GM19238 (cell line): ENCODE data around the gene MRPL11.
A peak's percentile ranks its signal among the peaks of the same experiment; 100 is the strongest.
"Not testable (repeated sequence)": the region's sequence is repeated elsewhere in the genome, so short reads cannot be mapped to it uniquely, and the experiment has no call there.

ENCODE experiments used
- DNase-seq: peaks from one replicate; pipeline ENCODE4 v3.0.0; 2011; ENCODE audit warnings: low spot score; ENCODE audit not compliant: insufficient read length

MRPL11 gene

DNA sequence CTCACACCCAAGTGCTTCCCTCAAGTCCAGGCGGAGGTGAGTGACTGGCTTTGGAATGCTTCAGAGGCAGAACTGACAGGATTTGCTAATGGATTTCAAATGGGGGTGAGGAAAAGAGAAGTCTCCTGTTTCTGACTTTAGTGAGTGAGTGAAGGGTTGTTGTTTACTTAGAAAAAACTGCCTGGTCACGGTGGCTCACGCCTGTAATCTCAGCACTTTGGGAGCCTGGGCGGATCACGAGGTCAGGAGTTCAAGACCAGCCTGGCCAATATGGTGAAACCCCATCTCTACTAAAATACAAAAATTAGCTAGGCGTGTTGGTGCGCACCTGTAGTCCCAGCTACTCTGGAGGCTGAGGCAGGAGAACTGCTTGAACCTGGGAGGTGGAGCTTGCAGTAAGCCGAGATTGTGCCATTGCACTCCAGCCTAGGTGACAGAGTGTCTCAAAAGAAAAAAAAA lies 6.7 kb downstream of the MRPL11 start:
- DNase-seq = not testable (repeated sequence)

GRCh38 chr11:66431287-66431686 lies 7.4 kb downstream of the MRPL11 start:
- not testable (repeated sequence) for DNase-seq

GRCh38 chr11:66429983-66430602 lies 8.6 kb downstream of the MRPL11 start:
- DNase-seq = peak; percentile 66

- DNase-seq = no peak
Observed at GRCh38 chr11:66428933-66429332, 9.7 kb downstream of the MRPL11 start.

GRCh38 chr11:66426314-66426713 lies 12.3 kb downstream of the MRPL11 start:
- no peak for DNase-seq

- DNase-seq = peak; percentile 84
Observed at GRCh38 chr11:66421492-66422205, 17.0 kb downstream of the MRPL11 start.

DNA sequence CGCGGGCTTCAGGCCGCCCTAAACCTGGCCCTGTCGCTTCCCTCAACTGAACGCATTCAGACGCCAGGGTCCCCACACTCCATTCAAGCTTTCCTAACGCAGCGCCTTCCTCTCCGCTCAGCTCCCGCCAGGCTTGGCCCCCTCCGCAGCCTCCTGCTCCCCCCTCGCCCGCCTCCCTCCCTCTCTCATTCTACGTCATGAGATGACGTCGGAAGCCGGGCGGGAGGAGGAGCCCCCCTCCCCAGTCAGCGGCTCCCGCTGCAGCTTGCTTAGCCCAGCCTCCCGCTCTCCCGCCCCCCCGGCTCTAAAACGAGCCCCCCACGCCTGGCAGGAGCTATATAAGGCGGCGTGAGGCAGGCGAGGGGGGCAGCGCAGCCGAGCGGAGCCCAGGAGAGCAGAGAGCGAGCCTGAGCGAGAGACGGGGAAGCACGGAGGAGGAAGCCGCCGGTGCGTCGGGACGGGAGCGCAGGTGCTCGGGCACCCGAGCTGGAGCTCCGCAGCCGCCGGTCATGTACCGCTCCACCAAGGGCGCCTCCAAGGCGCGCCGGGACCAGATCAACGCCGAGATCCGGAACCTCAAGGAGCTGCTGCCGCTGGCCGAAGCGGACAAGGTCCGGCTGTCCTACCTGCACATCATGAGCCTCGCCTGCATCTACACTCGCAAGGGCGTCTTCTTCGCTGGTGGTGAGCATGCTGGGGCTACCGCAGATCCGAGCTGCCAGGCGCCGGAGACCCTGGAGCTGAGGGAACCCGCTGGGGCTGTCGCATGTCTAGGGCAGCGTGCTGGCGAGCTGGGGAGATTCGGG lies 17.8 kb downstream of the MRPL11 start, which contains the start of gene NPAS4:
Gene NPAS4 (plus strand): TSS at position 365 of the 806 bp plus-strand sequence. CDS start 145 bp downstream, at position 510.
- DNase-seq = no peak

GRCh38 chr11:66419825-66420224 lies 18.8 kb downstream of the MRPL11 start:
- DNase-seq = no peak

GRCh38 chr11:66418986-66419308 lies 19.7 kb downstream of the MRPL11 start:
- DNase-seq = no peak

DNA sequence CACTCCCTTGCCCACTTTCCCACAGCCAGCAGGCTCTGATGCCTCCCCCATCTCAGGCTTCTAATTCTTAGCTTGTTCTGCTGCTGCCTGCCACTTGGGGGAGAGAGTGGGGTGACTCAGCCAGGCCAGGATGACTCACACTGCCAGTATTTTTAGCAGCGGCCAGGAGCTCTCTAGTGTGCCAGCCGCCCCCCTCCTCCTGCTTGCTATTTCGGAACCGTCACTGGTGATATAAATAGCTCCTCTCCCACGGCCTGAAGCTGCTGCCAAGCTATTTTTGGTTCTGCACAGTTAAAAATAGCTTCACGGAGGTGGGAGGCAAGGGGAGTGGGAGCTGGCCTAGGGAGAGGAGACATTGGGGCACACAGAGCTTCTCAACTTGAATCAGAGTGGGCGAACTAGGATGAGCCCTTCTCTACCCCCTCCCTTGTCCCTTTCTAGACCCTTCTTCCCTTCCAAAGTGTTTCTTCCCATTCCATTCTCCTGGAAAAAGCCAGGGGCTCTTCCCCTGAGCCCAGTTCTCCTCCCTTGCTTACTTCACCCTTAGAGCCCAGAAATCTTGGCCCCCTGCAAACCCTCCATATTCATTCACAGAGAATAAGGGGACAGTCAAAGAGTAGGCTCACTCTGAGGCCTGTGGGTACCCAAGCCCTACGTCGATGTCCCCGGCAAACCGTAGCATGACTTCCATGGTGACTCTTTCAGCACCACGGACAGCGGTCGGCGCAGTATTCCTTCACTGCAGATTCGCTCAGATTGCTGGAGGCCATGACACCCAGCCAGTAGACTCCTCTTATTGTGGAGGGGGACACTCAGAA lies 20.3 kb downstream of the MRPL11 start:
- peak; percentile 43 for DNase-seq

DNA sequence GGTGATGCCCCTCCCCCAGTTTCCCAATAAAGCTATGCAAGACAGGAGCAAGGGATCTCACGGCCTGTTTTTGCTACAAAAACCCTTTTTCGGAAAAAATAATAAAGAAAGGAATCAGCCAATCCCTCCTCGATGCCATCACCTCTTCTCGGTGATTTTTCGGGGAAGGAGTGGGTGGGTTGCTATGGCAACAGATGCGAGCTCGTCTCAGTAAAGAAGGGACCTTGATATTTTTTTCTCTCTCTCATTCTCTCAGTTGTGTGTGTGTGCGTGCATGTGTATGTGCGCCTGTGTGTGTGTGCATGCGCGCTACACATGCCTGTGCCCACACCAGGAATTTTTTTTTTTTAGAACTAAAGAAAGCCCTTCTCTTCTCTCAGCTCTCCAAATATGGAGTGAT lies 21.6 kb downstream of the MRPL11 start:
- no peak for DNase-seq

DNA sequence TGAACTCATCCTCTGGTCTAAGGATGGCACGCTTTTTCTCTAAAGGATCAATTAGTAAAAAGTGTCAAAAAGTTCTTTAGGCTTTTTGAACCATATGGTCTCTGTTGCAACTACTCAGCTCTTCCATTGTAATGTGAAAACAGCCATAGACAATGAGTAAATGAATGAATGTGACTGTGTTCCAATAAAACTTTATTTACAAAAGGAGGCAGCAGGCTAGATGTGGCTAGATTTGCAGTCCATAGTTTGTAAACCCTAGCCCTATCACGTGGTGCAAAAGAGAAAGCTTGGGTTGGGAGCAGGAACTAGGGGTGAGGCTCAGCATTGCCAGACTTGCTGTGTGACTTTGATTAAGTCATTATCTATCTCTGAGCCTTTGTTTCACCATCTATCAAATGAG lies 23.2 kb downstream of the MRPL11 start:
- DNase-seq = no peak

DNA sequence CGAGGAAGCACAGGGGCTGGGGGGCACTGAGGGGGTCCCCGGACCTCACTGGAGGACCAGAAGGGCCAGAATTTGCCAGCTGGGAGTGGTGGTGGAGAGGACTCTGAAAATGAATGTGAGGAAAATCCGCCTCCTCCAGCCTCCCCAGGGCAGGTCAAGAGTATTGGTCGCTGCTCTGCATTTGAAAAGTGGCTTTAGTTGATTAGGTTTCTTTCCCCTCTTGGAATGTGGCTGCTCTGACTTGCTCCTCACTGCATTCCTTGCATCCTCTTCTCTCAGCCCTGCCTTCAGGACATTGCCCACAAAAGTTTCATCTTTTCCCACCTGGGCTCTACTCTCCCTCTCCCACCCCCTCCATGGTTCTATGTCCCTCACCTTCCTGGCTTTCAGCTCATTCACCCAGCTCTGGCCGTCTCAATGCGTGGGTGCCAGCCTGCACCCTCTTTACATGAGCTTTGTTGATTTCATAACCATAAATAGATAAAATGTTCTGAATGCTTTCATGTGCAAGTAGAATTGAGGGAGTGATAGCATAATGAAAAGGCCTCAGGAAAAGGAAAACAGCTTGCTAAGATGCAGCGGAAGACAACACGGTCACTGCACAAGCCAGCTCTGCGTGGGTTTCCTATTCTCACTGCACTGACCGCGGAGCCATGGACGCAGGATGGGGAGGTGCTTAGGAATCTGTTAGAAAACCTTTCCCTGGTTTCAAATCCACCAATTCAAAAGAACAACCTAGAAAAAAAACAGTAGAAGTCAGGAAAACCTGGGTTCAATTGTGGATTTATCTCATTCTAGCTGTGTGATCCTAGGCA lies 24.3 kb downstream of the MRPL11 start:
- no peak for DNase-seq

- no peak for DNase-seq
Observed at GRCh38 chr11:66413167-66413566, 25.5 kb downstream of the MRPL11 start.

DNA sequence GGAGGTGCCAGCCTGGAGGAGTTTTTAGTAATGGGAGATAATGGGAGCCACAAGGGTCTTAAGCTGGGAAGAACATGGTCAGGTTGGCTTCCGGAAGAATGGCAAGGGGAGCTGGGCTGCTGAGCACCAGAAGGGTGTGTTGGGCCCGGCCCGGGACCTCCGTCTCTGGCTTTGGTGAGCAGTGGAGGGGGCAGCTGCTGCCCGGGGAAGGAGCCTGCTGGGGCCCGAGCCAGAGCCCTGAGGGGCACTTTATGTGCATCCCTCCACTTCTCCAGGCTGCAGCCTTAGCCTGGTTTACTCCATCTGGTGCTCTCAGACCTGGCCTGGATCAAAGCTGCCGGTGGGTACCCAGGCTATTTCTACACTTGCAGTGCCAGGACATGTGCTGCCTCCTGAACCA lies 26.5 kb downstream of the MRPL11 start:
- DNase-seq = no peak

DNA sequence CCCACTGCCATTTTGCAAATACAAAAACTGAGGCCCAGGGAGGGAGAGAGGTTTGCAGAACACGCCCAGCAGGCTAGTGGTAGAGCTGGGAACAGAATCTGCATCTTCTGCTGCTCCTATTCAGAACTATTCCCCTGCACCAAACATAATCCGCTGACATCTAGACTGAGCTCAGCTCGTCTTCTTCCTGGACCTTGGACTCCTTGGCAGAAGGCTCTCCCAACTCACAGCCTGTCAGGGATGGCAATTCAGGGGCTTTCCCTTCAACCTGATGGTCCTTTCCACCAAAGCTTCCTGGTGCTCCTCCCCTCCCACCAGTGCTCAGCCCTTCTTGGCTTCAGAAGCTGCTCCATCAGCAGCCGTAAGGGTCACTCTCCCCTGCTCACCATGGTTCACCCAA lies 27.3 kb downstream of the MRPL11 start:
- DNase-seq = no peak

- no peak for DNase-seq
Observed at GRCh38 chr11:66410191-66410590, 28.5 kb downstream of the MRPL11 start.

DNA sequence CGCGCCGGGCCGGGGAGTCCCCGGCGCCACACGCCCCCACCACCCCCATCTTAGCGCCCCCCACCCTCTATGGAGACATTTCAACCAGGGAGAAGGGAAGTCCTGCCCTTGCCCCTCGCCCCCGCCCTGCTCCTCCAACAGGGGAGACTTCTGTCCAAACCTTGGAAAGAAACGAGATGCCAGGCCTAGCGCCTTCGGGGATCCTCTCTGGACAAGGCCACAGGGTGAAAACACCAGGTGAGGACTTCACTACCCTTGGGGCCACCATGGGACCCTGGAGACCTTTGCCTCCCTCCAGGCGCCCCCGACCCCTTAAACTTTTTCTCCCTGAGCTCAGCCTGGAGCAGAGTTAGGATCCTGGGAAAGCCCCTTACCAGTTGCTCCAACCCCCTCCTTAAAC lies 29.4 kb downstream of the MRPL11 start:
- no peak for DNase-seq

DNA sequence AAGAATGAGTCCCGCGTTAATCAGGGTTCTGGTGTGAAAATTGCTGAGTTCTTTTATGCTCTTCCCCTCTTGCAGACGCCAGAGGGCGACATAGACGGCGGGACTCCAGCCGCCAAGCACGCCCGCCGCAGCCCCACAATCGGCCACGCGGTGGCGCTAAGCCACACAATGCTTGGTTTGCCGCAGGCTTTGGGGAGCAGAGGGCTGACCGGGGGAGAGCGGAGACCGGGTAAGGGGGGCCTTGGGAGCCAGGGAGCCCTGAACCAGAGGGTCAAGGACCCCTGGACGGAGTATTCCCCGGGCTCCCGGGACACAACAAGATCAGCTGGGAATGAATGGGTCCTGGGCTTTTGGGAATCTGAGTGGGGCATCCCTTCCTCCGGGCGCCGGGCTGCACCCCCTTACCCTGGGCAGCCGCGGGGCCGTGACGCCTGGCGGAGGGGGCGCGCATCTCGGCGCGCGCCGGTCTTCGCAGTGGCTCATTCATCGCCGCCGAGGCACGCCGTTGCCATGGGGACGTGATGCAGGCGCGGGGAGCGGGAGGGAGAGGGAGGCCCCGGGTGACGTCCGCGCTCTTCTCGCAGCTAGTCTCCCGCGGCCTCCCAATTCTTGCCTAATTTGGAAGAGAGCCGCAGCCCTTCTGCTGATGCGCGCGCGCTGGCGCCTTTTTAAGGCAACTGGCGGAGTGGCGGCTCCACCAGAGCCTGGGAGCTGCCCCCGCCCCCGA lies 30.0 kb downstream of the MRPL11 start:
- peak; percentile 91 for DNase-seq

DNA sequence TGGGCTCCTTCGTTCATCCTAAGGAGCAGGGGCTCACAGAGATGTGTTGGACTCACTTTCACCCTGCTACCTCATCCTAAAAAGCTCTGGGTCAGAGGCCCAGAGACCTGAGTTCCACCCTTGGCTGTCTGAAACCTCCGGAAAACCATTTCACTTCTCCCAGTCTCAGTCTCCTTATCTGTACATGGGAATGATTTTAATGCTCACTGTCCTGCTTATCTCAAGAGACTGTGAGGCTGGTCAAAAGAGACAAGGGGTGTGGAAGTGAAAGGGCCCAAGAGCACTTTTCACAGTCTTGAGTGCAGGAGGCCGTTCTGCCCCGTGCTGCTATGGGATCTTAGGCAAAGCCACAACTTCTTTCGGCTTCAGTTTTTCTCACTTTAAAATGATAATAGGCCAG lies 31.0 kb downstream of the MRPL11 start:
- DNase-seq = no peak
